Liver (tissue), 9 donors: ENCODE data around the gene LHX2. TPM values are rescaled to one million over a fixed set of nuclear protein-coding genes. Genes with fewer than 3 reads are reported as not detected.

ENCODE experiments used
- DNase-seq: peaks from one replicate; pipeline ENCODE4 v3.0.0-alpha.2; 2017; ENCODE audit warnings: low spot score
- H3K27ac ChIP-seq, 2 donors: one replicate each; pipeline ENCODE4 v1.7.0; 2013; ENCODE audit warnings: inconsistent platforms in 2 of 2, low read length in 2 of 2, control low read depth in 1 of 2, low read depth in 1 of 2, mild to moderate bottlenecking in 1 of 2
- H3K27me3 ChIP-seq, 4 donors: one replicate each; pipeline versions ENCODE4 v1.6.1 to v1.7.0; 2013; ENCODE audit warnings: low read length in 3 of 4, inconsistent platforms in 1 of 4, mild to moderate bottlenecking in 1 of 4, moderate library complexity in 1 of 4; ENCODE audit not compliant: control insufficient read depth in 4 of 4, insufficient read depth in 4 of 4
- H3K36me3 ChIP-seq, 4 donors: one replicate each; pipeline versions ENCODE4 v1.6.1 to v1.7.0; 2013; ENCODE audit warnings: low read length in 3 of 4, mild to moderate bottlenecking in 3 of 4, low read depth in 1 of 4, moderate library complexity in 1 of 4; ENCODE audit not compliant: control insufficient read depth in 4 of 4, insufficient read depth in 3 of 4
- H3K4me1 ChIP-seq, 4 donors: one replicate each; pipeline versions ENCODE4 v1.6.1 to v1.7.0; 2013; ENCODE audit warnings: low read length in 3 of 4, mild to moderate bottlenecking in 3 of 4, moderate library complexity in 1 of 4; ENCODE audit not compliant: control insufficient read depth in 4 of 4, insufficient read depth in 4 of 4
- H3K4me3 ChIP-seq, 3 donors: one replicate each; pipeline versions ENCODE4 v1.6.1 to v1.7.0; 2013; ENCODE audit warnings: low read length in 3 of 3, control low read depth in 1 of 3, low read depth in 1 of 3, mild to moderate bottlenecking in 1 of 3
- H3K9ac ChIP-seq, 2 donors: one replicate each; pipeline ENCODE4 v1.7.0; 2013; ENCODE audit warnings: low read length in 2 of 2, mild to moderate bottlenecking in 2 of 2, moderate library complexity in 2 of 2, control low read depth in 1 of 2, low read depth in 1 of 2
- H3K9me3 ChIP-seq, 4 donors: one replicate each; pipeline versions ENCODE4 v1.6.1 to v1.7.0; 2013; ENCODE audit warnings: low read length in 3 of 4; ENCODE audit not compliant: control insufficient read depth in 4 of 4
- ATF3 ChIP-seq: IDR thresholded peaks from 2 replicates; pipeline ENCODE4 v1.6.1; 2016; ENCODE audit warnings: antibody characterized with exemption
- EGR1 ChIP-seq, 2 donors: IDR thresholded peaks; 2 replicates each; pipeline ENCODE4 v1.6.1; 2016 to 2018; ENCODE audit warnings: antibody characterized with exemption in 2 of 2, low read depth in 2 of 2
- FOXA2 ChIP-seq: IDR thresholded peaks from 2 replicates; pipeline ENCODE4 v1.6.1; 2016; ENCODE audit warnings: antibody characterized with exemption
- GABPA ChIP-seq, 2 donors: IDR thresholded peaks in 1 of 2; conservative IDR thresholded peaks in 1 of 2; 2 replicates each; pipeline ENCODE4 v1.6.1; 2016; ENCODE audit warnings: antibody characterized with exemption in 2 of 2, mild to moderate bottlenecking in 1 of 2, moderate library complexity in 1 of 2
- HNF4A ChIP-seq, 2 donors: conservative IDR thresholded peaks; 2 replicates each; pipeline ENCODE4 v1.6.1; 2016; ENCODE audit warnings: antibody characterized with exemption in 2 of 2, mild to moderate bottlenecking in 2 of 2
- HNF4G ChIP-seq: IDR thresholded peaks from 2 replicates; pipeline ENCODE4 v1.6.1; 2016; ENCODE audit warnings: antibody characterized with exemption
- MAX ChIP-seq: IDR thresholded peaks from 2 replicates; pipeline ENCODE4 v1.6.1; 2016; ENCODE audit warnings: antibody characterized with exemption
- NR2F2 ChIP-seq: IDR thresholded peaks from 2 replicates; pipeline ENCODE4 v1.6.1; 2016; ENCODE audit warnings: antibody characterized with exemption
- RAD21 ChIP-seq, 2 donors: IDR thresholded peaks; 2 replicates each; pipeline ENCODE4 v1.6.1; 2016; ENCODE audit warnings: antibody characterized with exemption in 2 of 2, mild to moderate bottlenecking in 2 of 2
- REST ChIP-seq: IDR thresholded peaks from 2 replicates; pipeline ENCODE4 v1.6.1; 2016; ENCODE audit warnings: antibody characterized with exemption, mild to moderate bottlenecking
- RXRA ChIP-seq, 2 donors: IDR thresholded peaks; 2 replicates each; pipeline ENCODE4 v1.6.1; 2017 to 2018; ENCODE audit warnings: antibody characterized with exemption in 2 of 2, mild to moderate bottlenecking in 1 of 2
- SP1 ChIP-seq: IDR thresholded peaks from 2 replicates; pipeline ENCODE4 v1.6.1; 2018; ENCODE audit warnings: antibody characterized with exemption, mild to moderate bottlenecking
- TAF1 ChIP-seq: conservative IDR thresholded peaks from 2 replicates; pipeline ENCODE4 v1.6.1; 2016; ENCODE audit warnings: antibody characterized with exemption, mild to moderate bottlenecking
- YY1 ChIP-seq: IDR thresholded peaks from 2 replicates; pipeline ENCODE4 v1.6.1; 2016; ENCODE audit warnings: antibody characterized with exemption, mild to moderate bottlenecking
- WGBS: extraction: QIAGEN DNeasy Blood & Tissue Kit; methylation state at CpG from one replicate; pipeline ENCODE4 v1.1.7; 2013; 5-methylcytosine and 5-hydroxymethylcytosine counted together
- polyA plus RNA-seq, 2 donors: library from polyadenylated mRNA; stranded (reverse) in 1 of 2; unstranded in 1 of 2; fragments of 200-250 nt in 1 of 2; fragments of >200 nt in 1 of 2; fragmentation: Nextera tagmentation in 1 of 2; extraction: Ambion mirVana in 1 of 2; gene quantifications; one replicate each; pipeline versions ENCODE4 v1.2.1 to v1.2.3, GENCODE V29; 2013 to 2015
- total RNA-seq, 2 donors: library from RNA; depleted of rRNA; stranded (reverse); fragments of >200 nt; gene quantifications; one replicate each; pipeline ENCODE4 v1.2.3, GENCODE V29; 2014
- TF ChIP-seq, protein P1 (sequence below): fragments of 150-350 bp; IDR thresholded peaks from 2 replicates; pipeline ENCODE4 v1.5.1; 2017; ENCODE audit warnings: improper control_type of control experiment, low read depth, low read length; ENCODE audit not compliant: missing input control
- TF ChIP-seq, protein P2 (sequence below): IDR thresholded peaks from 2 replicates; pipeline ENCODE4 v1.6.1; 2016; ENCODE audit warnings: antibody characterized with exemption
- donor health status: healthy.
- donor health status: healthy.
- donor health status: healthy.
- donor health status: healthy.
- donor health status: healthy.

Gene LHX2
- total and polyA plus RNA-seq, 4 donors = 2.0 to 2.5 (median 2.1) TPM

- H3K36me3 ChIP-seq = peaks cover 0 to 3% (median 0%) of the 10 kb centered on the region in 4 donors
- 16% methylated on average over 24 of the region's 24 CpGs for WGBS
- no peak for DNase-seq
- no peaks in the 10 kb centered on the region for H3K4me1 ChIP-seq
- no peak overlapping the region for H3K27ac ChIP-seq
- H3K27me3 ChIP-seq = peaks cover 0 to 27% (median 1%) of the 10 kb centered on the region in 4 donors
- no peak overlapping the region for H3K9ac ChIP-seq
- H3K4me3 ChIP-seq = no peak overlapping the region
- TF ChIP-seq MAX (no peak), EGR1 (IDR thresholded peaks at IDR 0.05; ENCODE audit: low read depth in 2 of 2) (no peak), FOXA2 (no peak), SP1 (no peak), GABPA (IDR thresholded peaks at IDR 0.05 in 1 of 2, conservative IDR thresholded peaks at IDR 0.05 in 1 of 2) (no peak), RXRA (IDR thresholded peaks at IDR 0.05) (no peak), NR2F2 (no peak), HNF4G (no peak), HNF4A (conservative IDR thresholded peaks at IDR 0.05) (no peak), REST (no peak), ATF3 (no peak)
- TF ChIP-seq, protein P1, sequence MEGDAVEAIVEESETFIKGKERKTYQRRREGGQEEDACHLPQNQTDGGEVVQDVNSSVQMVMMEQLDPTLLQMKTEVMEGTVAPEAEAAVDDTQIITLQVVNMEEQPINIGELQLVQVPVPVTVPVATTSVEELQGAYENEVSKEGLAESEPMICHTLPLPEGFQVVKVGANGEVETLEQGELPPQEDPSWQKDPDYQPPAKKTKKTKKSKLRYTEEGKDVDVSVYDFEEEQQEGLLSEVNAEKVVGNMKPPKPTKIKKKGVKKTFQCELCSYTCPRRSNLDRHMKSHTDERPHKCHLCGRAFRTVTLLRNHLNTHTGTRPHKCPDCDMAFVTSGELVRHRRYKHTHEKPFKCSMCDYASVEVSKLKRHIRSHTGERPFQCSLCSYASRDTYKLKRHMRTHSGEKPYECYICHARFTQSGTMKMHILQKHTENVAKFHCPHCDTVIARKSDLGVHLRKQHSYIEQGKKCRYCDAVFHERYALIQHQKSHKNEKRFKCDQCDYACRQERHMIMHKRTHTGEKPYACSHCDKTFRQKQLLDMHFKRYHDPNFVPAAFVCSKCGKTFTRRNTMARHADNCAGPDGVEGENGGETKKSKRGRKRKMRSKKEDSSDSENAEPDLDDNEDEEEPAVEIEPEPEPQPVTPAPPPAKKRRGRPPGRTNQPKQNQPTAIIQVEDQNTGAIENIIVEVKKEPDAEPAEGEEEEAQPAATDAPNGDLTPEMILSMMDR = no peak
- TF ChIP-seq, protein P2, sequence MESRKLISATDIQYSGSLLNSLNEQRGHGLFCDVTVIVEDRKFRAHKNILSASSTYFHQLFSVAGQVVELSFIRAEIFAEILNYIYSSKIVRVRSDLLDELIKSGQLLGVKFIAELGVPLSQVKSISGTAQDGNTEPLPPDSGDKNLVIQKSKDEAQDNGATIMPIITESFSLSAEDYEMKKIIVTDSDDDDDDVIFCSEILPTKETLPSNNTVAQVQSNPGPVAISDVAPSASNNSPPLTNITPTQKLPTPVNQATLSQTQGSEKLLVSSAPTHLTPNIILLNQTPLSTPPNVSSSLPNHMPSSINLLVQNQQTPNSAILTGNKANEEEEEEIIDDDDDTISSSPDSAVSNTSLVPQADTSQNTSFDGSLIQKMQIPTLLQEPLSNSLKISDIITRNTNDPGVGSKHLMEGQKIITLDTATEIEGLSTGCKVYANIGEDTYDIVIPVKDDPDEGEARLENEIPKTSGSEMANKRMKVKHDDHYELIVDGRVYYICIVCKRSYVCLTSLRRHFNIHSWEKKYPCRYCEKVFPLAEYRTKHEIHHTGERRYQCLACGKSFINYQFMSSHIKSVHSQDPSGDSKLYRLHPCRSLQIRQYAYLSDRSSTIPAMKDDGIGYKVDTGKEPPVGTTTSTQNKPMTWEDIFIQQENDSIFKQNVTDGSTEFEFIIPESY = no peak
- no peaks in the 10 kb centered on the region for H3K9me3 ChIP-seq
These were observed 20.7 kb downstream of the LHX2 start for GRCh38 chr9:124032247-124032646.

DNA sequence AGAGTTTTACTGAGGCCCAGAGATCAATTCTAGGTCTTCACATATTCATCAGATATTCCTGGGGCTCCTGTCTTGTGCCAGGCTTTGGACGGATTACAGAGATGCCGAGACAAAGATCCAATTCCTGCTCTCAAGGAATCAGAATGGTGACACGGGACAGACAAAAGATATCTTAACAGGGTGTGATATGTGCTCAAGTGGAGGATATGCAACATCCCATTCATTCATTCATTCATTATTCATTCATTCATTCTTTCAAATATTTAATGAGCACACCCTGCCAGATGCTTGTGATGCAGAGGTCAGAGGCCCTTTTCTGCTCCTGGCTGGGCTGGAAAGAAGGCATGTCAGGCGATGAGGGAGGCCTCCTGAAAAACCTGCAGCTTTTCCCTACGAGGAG lies 21.8 kb downstream of the LHX2 start:
- WGBS = 87% methylated on average over 5 of the region's 5 CpGs
- Histone ChIP-seq H3K9ac (no peak overlapping the region), H3K27me3 (peaks cover 0 to 24% (median 1%) of the 10 kb centered on the region in 4 donors), H3K4me1 (no peaks in the 10 kb centered on the region), H3K9me3 (no peaks in the 10 kb centered on the region), H3K4me3 (no peak overlapping the region), H3K27ac (no peak overlapping the region), H3K36me3 (peaks cover 0 to 3% (median 0%) of the 10 kb centered on the region in 4 donors)
- no peak for DNase-seq
- TF ChIP-seq HNF4A (conservative IDR thresholded peaks at IDR 0.05) (no peak), EGR1 (IDR thresholded peaks at IDR 0.05; ENCODE audit: low read depth in 2 of 2) (no peak), FOXA2 (no peak), YY1 (no peak), REST (no peak), HNF4G (no peak), RAD21 (IDR thresholded peaks at IDR 0.05) (no peak), ATF3 (no peak), TAF1 (no peak), RXRA (IDR thresholded peaks at IDR 0.05) (no peak), NR2F2 (no peak), SP1 (no peak), GABPA (IDR thresholded peaks at IDR 0.05 in 1 of 2, conservative IDR thresholded peaks at IDR 0.05 in 1 of 2) (no peak), MAX (no peak)
- TF ChIP-seq, protein P2 = no peak
